Fibroblast of pulmonary artery (primary cell): ENCODE measurements around the gene ANGPTL4.
A peak's percentile ranks its signal among the peaks of the same experiment; 100 is the strongest.

Experiments
- DNase-seq: peaks from one replicate; pipeline ENCODE4 v3.0.0-alpha.2; 2010; ENCODE audit warnings: low read depth
- H3K4me3 ChIP-seq: replicated peaks from 2 replicates; pipeline ENCODE4 v1.5.1; 2011; ENCODE audit warnings: low read depth, mild to moderate bottlenecking, control low read depth, low read length, moderate library complexity
- TF ChIP-seq, protein P1 (sequence below): IDR thresholded peaks from 2 replicates; pipeline ENCODE4 v1.5.1; 2011; ENCODE audit warnings: mild to moderate bottlenecking, control low read depth, low read length, inconsistent platforms; ENCODE audit errors: missing control alignments

Gene ANGPTL4

DNA sequence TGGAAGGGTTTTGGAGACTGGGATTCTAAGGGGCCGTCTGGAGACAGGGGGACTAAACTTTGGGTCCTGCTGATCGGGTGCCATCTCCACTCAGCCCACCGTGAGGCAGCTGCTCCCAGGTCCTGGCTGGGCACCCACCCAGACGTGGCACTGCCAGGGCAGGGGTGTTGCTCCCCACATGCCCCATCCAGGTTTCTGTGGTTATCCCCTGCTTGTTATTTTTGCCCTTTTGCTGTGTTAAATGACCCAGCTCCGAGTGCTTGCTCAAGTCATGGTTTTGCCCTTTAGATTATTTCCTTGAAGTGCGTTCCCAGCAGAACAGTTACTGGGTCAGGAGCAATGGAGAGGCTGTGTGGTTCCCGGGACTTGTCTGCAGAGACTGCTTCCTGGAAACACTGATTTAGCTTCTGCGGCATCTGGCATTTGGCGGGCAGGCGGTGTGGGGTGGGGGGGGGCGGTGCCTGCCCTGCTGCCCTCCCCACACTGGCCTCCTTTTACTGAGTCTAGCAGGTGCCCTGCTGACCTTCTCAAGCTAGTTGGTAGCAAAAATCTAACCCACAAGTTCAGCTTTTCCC lies 28.1 kb downstream of the ANGPTL4 start:
- no peak overlapping the region for H3K4me3 ChIP-seq

DNA sequence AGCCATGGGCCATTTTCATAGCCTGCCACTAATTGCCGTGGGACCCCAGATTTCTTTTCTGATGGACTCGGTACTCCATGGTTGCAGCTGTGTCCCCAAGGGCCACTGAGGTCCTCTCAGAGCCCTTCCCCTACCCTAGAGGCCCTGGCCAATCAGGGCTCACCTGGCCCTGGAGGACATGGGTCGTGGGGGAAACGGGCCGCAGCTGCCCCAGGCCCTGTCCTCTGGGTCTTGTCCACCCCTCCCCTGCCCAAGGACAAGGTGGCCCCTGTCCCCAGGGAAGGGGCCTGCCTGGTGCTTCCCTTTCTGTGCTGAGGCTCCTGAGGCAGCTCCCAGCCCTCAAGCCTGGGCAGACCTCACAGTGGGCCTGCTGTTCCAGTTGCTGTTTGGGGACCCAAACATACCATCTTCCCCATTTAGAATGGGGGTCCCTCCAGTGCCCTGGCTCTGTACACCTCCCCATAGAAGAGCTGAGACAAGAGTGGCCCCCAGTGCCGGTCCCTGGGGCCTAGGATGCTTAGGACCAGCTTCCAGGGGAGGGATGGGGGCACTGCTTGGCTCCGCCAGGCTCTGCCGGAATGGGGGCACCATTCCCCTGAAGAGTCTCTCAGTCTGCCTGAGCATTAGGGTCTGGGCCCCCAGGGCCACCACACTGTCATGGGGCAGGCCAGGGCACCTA lies 29.4 kb downstream of the ANGPTL4 start:
- TF ChIP-seq, protein P1, sequence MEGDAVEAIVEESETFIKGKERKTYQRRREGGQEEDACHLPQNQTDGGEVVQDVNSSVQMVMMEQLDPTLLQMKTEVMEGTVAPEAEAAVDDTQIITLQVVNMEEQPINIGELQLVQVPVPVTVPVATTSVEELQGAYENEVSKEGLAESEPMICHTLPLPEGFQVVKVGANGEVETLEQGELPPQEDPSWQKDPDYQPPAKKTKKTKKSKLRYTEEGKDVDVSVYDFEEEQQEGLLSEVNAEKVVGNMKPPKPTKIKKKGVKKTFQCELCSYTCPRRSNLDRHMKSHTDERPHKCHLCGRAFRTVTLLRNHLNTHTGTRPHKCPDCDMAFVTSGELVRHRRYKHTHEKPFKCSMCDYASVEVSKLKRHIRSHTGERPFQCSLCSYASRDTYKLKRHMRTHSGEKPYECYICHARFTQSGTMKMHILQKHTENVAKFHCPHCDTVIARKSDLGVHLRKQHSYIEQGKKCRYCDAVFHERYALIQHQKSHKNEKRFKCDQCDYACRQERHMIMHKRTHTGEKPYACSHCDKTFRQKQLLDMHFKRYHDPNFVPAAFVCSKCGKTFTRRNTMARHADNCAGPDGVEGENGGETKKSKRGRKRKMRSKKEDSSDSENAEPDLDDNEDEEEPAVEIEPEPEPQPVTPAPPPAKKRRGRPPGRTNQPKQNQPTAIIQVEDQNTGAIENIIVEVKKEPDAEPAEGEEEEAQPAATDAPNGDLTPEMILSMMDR, result no peak
- no peak for DNase-seq
- no peak overlapping the region for H3K4me3 ChIP-seq

More for the DNA sequence above, 28.1 kb downstream of the ANGPTL4 start:
- TF ChIP-seq, protein P1, result no peak
- DNase-seq, result no peak

DNA sequence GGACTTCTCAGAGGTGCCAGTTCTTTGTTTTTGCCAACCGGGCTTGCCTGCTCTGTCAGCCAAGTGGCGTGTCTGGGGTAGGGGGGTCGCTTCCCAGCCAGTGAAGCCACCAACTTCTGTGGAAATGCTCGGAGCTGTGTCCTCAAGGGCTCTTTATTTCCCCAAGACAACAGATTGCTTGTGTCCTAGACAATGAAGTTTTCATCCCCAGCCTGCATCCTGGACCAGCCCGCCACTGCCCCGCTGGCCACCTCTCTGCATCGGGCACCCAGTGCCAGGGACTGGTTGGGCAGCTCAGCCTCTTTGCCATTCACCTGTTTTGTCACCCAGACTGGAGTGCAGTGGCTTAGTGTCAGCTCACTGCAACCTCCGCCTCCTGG lies 29.9 kb downstream of the ANGPTL4 start:
- TF ChIP-seq, protein P1, result no peak
- H3K4me3 ChIP-seq, result no peak overlapping the region
- no peak for DNase-seq

DNA sequence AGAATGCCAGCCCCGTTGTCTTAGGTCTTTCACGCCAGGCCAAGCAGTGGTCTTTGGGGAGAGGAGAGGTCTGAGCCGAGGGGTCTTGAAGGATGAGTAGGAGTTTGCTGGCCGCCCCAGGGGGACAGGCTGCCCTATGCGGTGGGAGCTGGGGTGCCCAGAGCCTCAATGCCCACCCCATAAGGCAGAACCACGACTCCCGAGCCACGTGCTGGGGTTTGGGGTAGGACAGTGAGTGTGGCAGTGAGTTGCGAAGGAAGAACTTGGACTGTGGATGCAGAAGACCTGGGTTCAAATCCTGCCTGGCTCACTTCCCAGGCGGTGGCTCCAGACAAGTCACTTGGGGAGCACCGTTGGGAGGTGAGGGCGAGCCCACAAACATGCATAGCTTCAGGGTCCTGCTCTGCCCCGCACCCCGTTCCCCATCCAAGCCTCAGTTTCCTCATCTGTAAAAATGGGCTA lies 31.7 kb downstream of the ANGPTL4 start:
- DNase-seq, result no peak
- TF ChIP-seq, protein P1, result no peak
- no peak overlapping the region for H3K4me3 ChIP-seq

DNA sequence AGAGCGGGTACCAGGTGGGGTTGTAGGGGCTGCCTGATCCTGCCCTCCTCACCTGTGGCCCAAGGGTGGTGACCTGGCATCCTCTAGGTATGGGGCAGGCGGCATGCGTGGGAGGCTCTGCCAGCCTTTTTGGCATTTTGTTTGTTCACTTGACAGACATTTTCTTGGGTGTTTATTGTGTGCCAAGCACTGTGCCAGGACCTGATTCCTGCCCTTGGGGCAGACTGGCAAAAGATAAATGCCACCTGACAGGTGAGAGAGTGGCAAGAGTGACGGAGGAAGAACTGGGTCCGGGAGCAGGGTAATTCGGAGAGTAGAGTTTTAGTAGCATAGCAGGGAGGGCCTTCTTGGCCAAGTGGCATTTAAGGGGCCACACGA lies 32.2 kb downstream of the ANGPTL4 start:
- TF ChIP-seq, protein P1, result no peak
- DNase-seq, result no peak
- no peak overlapping the region for H3K4me3 ChIP-seq

DNA sequence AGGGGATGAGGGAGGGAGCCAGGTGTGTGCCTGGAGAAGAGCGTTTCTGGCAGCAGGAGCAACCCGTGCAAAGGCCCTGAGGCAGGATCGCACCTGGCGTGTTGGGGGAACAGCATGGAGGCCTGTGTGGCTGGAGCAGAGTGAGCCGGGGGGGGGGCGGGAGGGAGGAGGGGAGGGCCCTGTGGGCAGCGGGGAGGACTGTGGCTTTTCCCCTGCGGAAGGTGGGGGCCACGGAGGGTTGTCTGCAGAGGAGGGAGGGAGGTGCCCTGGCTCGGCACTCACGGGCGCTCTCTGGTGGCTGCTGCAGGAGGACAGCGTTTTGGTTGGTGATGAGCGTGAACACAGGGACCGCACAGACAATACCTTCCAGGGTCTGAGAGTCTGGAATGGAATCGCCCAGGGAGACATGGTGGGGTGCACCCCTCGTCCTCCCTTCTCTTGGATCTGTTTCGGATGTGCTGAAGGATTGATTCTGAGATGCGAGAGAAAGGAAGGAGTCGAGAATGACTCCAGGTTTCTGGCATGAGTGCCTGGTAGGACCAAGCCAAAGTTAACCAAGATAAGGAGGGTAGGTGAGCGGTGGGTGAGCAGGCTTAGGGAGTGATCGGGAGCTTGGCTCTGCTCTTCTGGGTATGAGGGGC lies 32.7 kb downstream of the ANGPTL4 start:
- no peak overlapping the region for H3K4me3 ChIP-seq
- TF ChIP-seq, protein P1, result peak; percentile 73
- peak; percentile 69 for DNase-seq
